Osteocyte (in vitro differentiated cells): ENCODE results near the gene OR51A7. TPM values are rescaled to one million over a fixed set of nuclear protein-coding genes. Genes with fewer than 3 reads are reported as not detected.
"Not testable (repeated sequence)": the region's sequence is repeated elsewhere in the genome, so short reads cannot be mapped to it uniquely, and the experiment has no call there.

Experiments
- DNase-seq: peaks from one replicate; pipeline ENCODE4 v3.0.0; 2021; ENCODE audit warnings: mixed read lengths; ENCODE audit not compliant: unreplicated experiment; ENCODE audit errors: extremely low spot score
- H3K27ac Mint-ChIP-seq: one replicate; pipeline ENCODE4 v1.8.0; 2021; ENCODE audit warnings: mild to moderate bottlenecking, mixed read lengths; ENCODE audit not compliant: unreplicated experiment
- H3K27me3 Mint-ChIP-seq: one replicate; pipeline ENCODE4 v1.8.0; 2021; ENCODE audit warnings: mixed read lengths; ENCODE audit not compliant: unreplicated experiment
- H3K36me3 Mint-ChIP-seq: one replicate; pipeline ENCODE4 v1.8.0; 2021; ENCODE audit warnings: mixed read lengths; ENCODE audit not compliant: unreplicated experiment
- H3K4me1 Mint-ChIP-seq: one replicate; pipeline ENCODE4 v1.8.0; 2021; ENCODE audit warnings: mixed read lengths; ENCODE audit not compliant: unreplicated experiment
- H3K4me3 Mint-ChIP-seq: one replicate; pipeline ENCODE4 v1.8.0; 2021; ENCODE audit warnings: mild to moderate bottlenecking, moderate library complexity, mixed read lengths; ENCODE audit not compliant: unreplicated experiment
- H3K9me3 Mint-ChIP-seq: one replicate; pipeline ENCODE4 v1.8.0; 2021; ENCODE audit warnings: mixed read lengths; ENCODE audit not compliant: unreplicated experiment
- total RNA-seq: library from RNA; stranded (reverse); gene quantifications from 2 replicates; pipeline ENCODE4 v1.2.1, GENCODE V29; 2021
- TF ChIP-seq, protein P1 (sequence below): fragments of 200-600 bp; sonication (generic); IDR thresholded peaks from 2 replicates; pipeline ENCODE4 v1.5.0; 2021; ENCODE audit warnings: antibody characterized with exemption, mild to moderate bottlenecking, moderate library complexity

OR51A7 gene
- total RNA-seq, 1 donor from 2014 or later: not detected

DNA sequence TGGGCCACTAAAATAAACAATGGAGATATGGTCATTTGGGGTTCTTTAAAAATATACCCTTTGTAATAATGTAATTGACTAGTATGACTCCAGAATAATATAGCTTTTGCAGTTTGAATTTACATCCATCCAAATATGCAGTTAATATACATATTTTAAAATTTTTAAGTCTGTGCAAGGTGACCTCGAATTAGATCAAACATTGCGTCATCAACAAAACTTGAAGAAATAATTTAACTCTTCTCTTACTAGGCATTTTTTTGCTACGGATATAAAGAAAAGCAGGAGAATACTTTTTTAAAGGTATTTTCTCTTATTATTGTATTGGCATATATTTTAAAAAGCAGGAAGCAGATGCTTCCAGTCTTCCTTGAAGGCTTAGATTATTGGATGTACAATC is 33.2 kb downstream of the OR51A7 start:
- H3K27ac Mint-ChIP-seq: no peak overlapping the region
- peaks cover 5% of the 10 kb centered on the region for H3K27me3 Mint-ChIP-seq
- DNase-seq: no peak
- no peak overlapping the region for H3K4me3 Mint-ChIP-seq
- H3K36me3 Mint-ChIP-seq: no peaks in the 10 kb centered on the region
- H3K9me3 Mint-ChIP-seq: no peaks in the 10 kb centered on the region
- no peaks in the 10 kb centered on the region for H3K4me1 Mint-ChIP-seq
- TF ChIP-seq, protein P1, sequence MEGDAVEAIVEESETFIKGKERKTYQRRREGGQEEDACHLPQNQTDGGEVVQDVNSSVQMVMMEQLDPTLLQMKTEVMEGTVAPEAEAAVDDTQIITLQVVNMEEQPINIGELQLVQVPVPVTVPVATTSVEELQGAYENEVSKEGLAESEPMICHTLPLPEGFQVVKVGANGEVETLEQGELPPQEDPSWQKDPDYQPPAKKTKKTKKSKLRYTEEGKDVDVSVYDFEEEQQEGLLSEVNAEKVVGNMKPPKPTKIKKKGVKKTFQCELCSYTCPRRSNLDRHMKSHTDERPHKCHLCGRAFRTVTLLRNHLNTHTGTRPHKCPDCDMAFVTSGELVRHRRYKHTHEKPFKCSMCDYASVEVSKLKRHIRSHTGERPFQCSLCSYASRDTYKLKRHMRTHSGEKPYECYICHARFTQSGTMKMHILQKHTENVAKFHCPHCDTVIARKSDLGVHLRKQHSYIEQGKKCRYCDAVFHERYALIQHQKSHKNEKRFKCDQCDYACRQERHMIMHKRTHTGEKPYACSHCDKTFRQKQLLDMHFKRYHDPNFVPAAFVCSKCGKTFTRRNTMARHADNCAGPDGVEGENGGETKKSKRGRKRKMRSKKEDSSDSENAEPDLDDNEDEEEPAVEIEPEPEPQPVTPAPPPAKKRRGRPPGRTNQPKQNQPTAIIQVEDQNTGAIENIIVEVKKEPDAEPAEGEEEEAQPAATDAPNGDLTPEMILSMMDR: no peak

DNA sequence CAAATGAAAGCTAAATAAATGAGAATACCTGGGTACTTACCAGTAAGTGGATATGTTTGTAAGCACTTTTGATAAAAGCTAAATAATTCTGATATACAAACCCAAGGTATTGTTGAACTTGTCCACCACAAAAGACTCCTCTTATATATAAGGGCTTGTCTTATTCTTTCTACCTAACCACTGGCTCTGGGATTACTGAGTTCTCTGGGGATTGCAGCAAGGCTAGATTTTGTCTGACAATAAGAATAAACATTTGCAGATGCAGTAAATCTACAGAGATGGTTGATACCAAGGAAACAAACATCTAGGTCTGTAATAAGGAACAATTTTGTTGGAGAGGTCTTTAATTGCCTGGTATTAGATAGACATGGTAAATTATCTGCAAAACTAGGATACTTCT is 43.9 kb downstream of the OR51A7 start, which contains the start of gene OR51A4:
OR51A4 (minus strand) TSS at position 101 of the 400 bp plus-strand sequence. CDS start 505 bp downstream, outside the sequence.
- no peak for DNase-seq
- H3K4me3 Mint-ChIP-seq: no peak within 1 kb of the TSS
- peaks cover 3% of the 10 kb centered on the region for H3K27me3 Mint-ChIP-seq
- no peak within 1 kb of the TSS for H3K27ac Mint-ChIP-seq
- TF ChIP-seq, protein P1: no peak
- H3K36me3 Mint-ChIP-seq: no peaks in the 10 kb centered on the region
- no peaks in the 10 kb centered on the region for H3K4me1 Mint-ChIP-seq
- no peaks in the 10 kb centered on the region for H3K9me3 Mint-ChIP-seq

DNA sequence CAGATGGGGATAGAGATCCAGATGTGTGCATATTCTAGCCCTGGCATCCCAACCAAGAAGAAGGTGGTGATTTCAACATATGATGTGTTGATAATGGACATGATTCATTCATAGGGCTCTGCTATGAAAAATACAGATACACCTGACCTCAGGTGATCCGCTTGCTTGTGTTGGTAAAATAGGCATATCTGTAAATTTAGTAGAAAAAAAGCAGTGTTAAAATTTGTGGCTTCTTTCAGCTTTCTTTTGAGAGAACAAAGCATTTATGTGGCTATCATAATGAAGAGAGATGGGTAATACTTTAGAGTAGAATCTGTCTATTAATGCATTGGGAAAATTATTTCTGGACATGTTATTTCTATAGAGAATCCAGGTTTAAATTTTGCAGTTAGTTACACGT is 52.0 kb downstream of the OR51A7 start, which contains the start of gene OR51A2:
OR51A2 (minus strand) TSS at position 101 of the 400 bp plus-strand sequence; CDS start at position 101, 0 bp downstream.
- H3K27me3 Mint-ChIP-seq: not testable (repeated sequence)

DNA sequence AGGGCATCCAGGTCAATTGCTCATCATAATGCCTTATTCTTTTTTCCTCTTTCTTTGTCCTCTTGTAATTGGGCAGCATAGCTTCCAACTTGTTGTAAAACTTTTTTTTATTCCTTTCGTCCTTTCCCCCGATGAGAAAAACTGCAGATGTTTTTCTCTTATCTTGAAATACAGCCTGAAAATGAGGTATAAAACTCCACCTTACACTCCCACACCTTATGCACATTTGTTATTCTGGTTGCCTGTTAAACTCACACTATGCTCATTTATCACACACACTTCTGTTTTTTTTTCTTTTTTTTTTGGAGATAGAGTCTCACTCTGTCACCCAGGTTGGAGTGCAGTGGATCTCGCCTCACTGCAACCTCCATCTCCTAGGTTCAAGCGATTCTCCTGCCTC is 53.8 kb downstream of the OR51A7 start:
- Mint-ChIP-seq H3K4me3 (no peak overlapping the region), H3K4me1 (no peaks in the 10 kb centered on the region)

More for the DNA sequence above, 52.0 kb downstream of the OR51A7 start, which contains the start of gene OR51A2:
- not testable (repeated sequence) for DNase-seq, H3K4me3 Mint-ChIP-seq, H3K4me1 Mint-ChIP-seq, H3K36me3 Mint-ChIP-seq, H3K9me3 Mint-ChIP-seq, H3K27ac Mint-ChIP-seq

More for the DNA sequence above, 53.8 kb downstream of the OR51A7 start:
- no peak overlapping the region for H3K27ac Mint-ChIP-seq
- peaks cover 2% of the 10 kb centered on the region for H3K27me3 Mint-ChIP-seq
- DNase-seq: no peak
- H3K36me3 Mint-ChIP-seq: no peaks in the 10 kb centered on the region
- no peaks in the 10 kb centered on the region for H3K9me3 Mint-ChIP-seq
- TF ChIP-seq, protein P1: no peak

Other genes starting within 250 kb of the OR51A7 start
- gene OR51E2, start 205.9 kb upstream of the OR51A7 start, total RNA-seq: 0.40 and 0.76 TPM in 2 replicates
- gene MMP26, start 199.0 kb upstream of the OR51A7 start, total RNA-seq: not detected in 2 replicates
- gene OR51F1, start 133.8 kb upstream of the OR51A7 start, total RNA-seq: not detected in 2 replicates
- not detected in 2 replicates for gene OR52R1, start 99.4 kb upstream of the OR51A7 start, total RNA-seq
- gene OR51F2, start 82.5 kb upstream of the OR51A7 start, total RNA-seq: not detected in 2 replicates
- not detected in 2 replicates for gene OR51S1, start 54.6 kb upstream of the OR51A7 start, total RNA-seq
- not detected in 2 replicates for gene OR51T1, start 21.9 kb upstream of the OR51A7 start, total RNA-seq
- not detected in 2 replicates for gene OR51G2, start 15.6 kb downstream of the OR51A7 start, total RNA-seq
- gene OR51G1, start 20.6 kb downstream of the OR51A7 start, total RNA-seq: not detected in 2 replicates
- gene OR51A4, start 43.8 kb downstream of the OR51A7 start, total RNA-seq: not detected in 2 replicates
- gene OR51A2, start 51.9 kb downstream of the OR51A7 start, total RNA-seq: not detected in 2 replicates
- not detected in 2 replicates for gene OR51L1, start 91.1 kb downstream of the OR51A7 start, total RNA-seq
- gene OR52J3, start 142.7 kb downstream of the OR51A7 start, total RNA-seq: not detected in 2 replicates
- not detected in 2 replicates for gene OR52E2, start 155.8 kb downstream of the OR51A7 start, total RNA-seq
- not detected in 2 replicates for gene OR52E1, start 165.8 kb downstream of the OR51A7 start, total RNA-seq
- not detected in 2 replicates for gene OR52A5, start 234.6 kb downstream of the OR51A7 start, total RNA-seq